HG03175 (cell line): Measurements from ENCODE around the gene PSD.

Experiments used
- ATAC-seq: cut with Tn5 transposase; IDR thresholded peaks from one replicate; pipeline ENCODE4 v1.9.1; 2021; ENCODE audit warnings: mild to moderate bottlenecking, moderate library complexity; ENCODE audit not compliant: unreplicated experiment

PSD gene

DNA sequence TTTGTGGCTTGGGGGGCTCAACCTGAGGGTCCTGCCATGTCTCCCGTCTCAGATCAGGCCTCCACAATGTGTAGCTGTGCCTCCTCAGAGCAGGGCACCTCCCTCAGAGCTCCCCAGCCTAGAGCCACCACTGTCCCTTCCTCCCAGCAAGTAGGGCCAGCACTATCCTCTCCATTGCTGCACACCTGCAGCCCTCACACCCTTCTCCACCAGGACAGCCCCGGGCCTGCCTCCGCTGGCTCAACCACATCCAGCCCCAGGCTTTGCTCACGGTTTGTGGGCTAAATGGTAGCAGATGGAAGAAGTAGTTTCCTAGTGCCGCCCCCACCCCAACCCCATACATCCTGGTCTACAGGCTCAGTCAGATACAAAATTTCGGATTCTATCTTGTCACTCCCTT lies 13.0 kb downstream of the PSD start:
- ATAC-seq, result no peak

DNA sequence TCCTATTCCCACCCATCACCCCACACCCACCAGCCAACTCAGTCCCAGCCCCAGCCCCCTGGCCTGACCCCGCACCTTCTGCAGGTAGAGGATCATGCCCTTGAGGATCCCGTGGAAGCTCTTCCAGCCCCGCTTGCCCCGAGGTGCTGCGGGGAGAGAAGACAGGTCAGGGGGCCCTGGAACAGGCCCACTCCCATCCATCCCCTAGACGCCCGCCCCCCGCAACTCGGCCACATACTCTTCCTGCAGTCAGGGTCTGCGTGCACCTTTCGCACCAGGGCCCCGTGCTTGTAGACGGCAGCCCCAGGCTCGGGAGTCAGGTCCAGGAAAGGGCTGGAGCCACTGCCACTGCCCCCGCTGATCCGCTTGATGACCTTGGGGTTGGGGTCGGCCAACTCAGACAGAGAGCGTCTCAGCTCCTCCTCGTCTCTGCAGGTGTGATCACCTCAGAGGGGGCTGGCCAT lies 13.4 kb downstream of the PSD start:
- ATAC-seq, result no peak

DNA sequence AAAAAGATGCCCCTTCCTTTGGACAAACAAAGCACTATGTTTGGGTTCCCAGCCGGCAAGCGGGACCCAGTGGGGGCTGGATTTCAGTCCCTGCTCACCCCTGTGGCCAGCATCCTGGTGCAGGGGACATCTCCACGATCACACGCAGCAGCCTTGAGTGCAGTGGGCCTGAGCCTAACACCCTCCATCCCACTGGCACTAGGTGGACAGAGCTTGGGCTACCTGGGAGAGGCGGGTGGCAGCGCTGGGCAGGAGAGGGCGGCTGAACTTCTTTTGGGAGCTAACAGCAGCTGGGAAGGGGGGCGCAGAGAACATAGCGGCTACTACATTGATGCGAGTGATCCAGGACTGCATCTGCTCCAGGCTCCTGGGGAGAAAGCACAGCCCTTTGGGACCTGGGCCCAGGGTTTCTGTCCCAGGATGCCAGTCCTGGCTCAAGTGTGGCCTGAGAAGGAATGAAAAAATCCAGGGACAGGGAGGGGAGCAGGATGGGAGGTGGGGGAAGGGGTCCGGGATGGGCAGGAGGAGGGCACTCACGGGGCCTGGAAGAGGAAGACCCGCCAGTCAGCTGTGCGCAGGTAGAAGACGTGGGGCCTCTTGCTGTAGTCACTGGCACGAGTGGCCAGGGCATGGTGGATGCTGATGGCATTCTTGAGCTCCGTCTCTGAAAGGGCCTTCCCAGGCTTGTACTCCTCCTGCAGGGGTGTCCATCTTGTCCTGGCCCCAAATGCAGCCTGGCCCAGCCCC lies 14.1 kb downstream of the PSD start:
- ATAC-seq, result no peak

DNA sequence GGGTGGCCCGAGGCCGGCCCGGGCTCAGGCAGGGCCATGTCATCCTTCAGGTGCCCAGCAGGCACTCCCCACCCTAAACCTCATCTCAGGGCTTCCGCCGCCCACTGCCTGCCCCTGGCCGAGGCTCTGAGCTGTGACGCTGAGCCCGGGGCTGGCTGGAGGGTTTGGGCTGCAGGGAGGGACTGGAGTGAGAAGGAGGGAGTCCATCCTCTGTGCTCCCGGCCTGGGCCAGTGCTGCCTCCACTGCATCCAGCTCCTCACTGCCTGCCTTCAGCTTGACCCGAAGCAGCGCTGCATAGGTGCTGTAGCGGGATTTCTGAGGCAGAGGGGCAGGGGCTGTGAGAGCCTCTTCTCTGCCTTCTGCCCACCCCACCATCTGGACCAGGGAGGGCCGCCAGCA lies 15.5 kb downstream of the PSD start:
- ATAC-seq, result no peak

- ATAC-seq, result no peak
These were observed 16.1 kb downstream of the PSD start for GRCh38 chr10:102402512-102402896.

- ATAC-seq, result no peak
These were observed 16.7 kb downstream of the PSD start for GRCh38 chr10:102401735-102402511.

DNA sequence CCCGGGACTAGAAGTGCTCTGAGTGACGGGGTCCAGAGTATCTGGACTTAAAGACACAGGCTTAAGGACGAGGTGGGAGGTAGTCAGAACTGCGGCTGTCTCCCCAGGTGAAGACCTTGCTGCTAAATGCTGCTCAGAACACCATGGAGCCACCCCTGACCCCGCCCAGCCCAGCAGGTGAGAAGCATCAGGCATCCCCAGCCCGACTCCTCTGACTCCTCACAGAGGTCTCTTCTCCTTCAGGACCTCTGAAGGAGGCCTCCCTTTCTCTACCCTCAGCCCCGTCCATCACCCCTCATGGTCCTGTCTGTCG lies 17.3 kb downstream of the PSD start:
- ATAC-seq, result no peak

- no peak for ATAC-seq
These were observed 17.8 kb downstream of the PSD start for GRCh38 chr10:102400598-102401341.

GRCh38 chr10:102400076-102400475 lies 18.5 kb downstream of the PSD start:
- ATAC-seq, result no peak

DNA sequence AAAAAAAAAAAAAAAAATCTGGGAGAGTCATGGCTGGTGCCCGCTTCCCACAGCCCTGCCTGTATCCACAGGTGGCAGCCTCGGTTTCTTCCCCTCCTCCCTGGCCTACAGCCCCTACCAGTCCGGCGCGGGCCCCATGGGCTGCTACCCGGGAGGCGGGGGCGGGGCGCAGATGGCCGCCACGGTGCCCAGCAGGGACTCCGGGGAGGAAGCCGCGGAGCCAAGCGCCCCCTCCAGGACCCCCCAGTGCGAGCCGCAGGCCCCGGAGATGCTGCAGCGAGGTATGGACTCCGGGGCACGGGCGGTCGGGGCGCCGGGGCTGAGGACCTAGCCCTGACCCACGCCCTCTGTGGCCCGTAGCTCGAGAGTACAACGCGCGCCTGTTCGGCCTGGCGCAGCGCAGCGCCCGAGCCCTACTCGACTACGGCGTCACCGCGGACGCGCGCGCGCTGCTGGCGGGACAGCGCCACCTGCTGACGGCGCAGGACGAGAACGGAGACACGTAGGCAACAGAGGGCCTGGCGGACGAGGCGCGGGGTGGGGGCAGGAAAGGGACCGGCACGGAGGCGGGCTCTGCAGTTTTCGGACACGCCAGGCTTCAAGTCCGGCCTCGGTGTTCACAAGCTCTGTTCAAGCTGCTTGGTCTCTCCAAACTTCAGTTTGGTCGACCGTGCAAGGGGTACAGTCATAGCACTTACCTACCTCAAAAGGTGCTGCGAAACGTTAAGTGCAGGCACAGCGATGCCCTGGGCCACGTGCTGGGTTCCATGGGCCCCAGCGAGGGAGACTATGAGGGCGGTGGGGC lies 19.2 kb downstream of the PSD start:
- peak; percentile 49 for ATAC-seq

DNA sequence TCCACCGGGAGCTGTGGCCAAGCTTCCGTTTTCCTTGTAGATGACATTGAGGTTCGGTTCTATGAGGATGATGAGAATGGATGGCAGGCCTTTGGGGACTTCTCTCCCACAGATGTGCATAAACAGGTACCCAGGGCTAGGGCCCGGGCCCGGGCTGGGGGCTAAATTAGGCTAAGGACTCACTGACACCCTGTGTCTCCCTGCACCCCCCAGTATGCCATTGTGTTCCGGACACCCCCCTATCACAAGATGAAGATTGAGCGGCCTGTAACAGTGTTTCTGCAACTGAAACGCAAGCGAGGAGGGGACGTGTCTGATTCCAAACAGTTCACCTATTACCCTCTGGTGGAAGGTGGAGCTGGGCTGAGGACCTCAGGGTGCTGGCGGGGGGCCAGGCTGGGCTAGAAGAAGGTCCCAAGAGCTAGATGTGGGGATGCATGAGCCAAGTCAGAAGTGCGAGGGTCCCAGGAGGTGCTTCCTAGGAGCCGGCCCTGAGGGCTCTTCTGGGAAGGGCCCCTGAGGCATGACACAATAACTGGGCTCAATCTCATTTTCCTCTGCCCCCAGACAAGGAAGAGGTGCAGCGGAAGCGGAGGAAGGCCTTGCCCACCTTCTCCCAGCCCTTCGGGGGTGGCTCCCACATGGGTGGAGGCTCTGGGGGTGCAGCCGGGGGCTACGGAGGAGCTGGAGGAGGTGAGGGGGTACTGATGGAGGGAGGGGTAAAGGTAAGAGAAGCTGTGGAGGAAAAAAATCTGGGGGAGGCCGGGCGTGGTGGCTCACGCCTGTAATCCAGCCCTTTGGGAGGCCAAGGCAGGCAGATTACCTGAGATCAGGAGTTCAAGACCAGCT lies 20.2 kb downstream of the PSD start:
- no peak for ATAC-seq

DNA sequence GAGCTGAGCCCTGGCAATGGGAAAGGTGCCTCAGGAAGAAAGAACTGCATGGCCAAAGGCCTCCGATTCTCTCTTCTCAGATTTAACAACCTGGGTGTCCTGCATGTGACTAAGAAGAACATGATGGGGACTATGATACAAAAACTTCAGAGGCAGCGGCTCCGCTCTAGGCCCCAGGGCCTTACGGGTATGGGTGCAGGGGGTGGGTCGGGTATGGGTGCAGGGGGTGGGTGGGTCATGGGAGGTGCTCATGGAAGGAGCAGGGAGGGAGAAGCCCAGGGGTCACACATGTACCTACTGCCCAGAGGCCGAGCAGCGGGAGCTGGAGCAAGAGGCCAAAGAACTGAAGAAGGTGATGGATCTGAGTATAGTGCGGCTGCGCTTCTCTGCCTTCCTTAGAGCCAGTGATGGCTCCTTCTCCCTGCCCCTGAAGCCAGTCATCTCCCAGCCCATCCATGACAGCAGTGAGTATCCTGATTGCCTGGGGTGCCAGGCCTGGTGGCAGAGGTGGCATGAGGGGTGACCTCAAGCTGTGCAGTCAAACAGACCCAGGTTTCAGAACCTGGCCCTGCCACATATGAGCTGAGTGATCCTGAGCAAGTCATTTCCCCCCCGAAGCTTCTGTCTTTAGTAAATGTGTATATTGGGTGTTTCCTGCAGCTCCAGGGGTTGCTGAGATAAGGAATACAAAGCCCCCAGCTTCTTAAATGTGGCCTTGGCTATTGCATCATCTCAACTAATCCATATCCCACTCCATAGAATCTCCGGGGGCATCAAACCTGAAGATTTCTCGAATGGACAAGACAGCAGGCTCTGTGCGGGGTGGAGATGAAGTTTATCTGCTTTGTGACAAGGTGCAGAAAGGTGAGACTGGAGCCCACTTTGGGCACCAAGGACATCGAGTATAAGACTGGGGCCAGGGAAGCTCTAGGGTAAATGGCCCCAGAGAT lies 21.1 kb downstream of the PSD start:
- no peak for ATAC-seq

DNA sequence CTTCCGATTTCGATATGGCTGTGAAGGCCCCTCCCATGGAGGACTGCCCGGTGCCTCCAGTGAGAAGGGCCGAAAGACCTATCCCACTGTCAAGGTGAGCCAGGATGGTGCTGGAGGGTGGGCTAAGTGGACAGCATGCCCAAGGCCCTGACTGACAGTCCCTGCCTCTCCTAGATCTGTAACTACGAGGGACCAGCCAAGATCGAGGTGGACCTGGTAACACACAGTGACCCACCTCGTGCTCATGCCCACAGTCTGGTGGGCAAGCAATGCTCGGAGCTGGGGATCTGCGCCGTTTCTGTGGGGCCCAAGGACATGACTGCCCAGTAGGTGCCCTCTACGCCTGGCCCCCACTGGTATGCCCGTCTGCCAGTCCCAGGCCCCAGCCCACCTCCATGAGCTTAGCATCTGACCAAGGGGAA lies 21.8 kb downstream of the PSD start:
- no peak for ATAC-seq

GRCh38 chr10:102396317-102396650 lies 22.3 kb downstream of the PSD start:
- no peak for ATAC-seq

DNA sequence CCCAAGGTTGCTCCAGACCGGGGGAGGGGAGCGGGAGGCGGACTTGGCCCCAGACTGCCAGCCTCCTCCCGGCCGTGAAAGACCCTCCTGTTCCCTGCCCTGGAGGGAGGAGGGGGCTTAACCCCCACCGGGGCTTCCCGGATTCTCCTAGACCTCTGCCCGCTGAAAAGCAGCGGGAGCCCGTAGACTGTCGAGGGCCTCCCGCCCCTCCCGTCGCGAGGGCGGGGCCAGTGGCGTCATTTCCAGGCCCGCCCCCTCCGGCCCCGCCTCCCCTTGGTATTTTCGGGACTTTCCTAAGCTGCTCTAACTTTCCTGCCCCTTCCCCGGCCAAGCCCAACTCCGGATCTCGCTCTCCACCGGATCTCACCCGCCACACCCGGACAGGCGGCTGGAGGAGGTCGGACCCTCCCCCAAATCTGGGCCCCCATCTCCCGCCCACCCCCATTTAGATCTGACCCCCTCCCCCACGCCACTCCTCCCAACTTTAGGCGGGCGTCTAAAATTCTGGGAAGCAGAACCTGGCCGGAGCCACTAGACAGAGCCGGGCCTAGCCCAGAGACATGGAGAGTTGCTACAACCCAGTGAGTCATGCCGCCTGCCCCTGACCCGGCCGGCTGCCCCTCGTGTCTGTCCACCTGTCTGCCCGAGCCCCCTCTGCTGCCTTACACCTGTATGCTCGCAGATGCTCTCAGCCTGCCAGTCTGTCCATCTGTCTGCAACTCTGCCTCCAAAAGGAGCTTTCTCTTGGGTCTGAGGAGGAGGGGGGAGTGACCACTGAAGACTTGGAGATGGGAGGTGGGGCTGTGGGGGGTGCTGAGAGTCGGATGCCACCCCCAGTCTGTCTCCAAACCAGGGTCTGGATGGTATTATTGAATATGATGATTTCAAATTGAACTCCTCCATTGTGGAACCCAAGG lies 22.9 kb downstream of the PSD start, which contains the start of gene NFKB2:
Gene NFKB2 (plus strand): TSS at position 306 of the 917 bp plus-strand sequence. CDS start 255 bp downstream, at position 561.
- peak; percentile 25 for ATAC-seq

DNA sequence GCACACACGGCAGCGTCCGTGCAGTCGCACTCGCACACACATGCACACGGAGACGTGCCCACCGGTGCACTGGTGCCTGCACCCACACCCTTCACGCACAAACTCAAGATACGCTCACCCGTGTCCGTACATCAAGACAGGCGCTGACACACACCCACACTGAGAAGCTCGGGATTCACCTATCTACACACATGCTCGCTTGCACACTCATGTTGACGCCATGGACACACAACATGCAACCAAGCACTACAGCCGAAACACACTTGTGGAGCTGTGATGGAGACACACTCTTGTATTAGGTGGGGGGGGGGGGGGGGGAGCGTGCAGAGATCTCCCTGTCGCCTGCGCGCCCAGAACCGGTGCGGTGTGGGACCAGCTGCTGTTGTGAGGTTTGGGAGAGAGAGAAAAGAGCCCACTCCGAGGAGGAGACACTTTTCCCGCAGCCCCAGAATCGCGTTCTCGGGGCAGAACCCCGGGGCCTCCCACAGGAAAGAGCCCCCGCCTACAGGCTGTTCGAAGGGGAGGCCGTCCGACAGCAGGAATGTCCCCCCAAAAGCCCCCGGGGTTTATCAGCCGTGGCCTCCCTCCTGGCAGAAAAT lies 23.7 kb downstream of the PSD start:
- peak; percentile 0 for ATAC-seq

GRCh38 chr10:102394079-102394800 lies 24.3 kb downstream of the PSD start:
- peak; percentile 83 for ATAC-seq
